AG08395 (cell line): ENCODE results near the gene CCL3.
"Not testable (repeated sequence)": the region's sequence is repeated elsewhere in the genome, so short reads cannot be mapped to it uniquely, and the experiment has no call there.

ENCODE experiments used
- DNase-seq: peaks from one replicate; pipeline ENCODE4 v3.0.0; 2012; ENCODE audit warnings: mixed read lengths, low spot score

Gene CCL3

DNA sequence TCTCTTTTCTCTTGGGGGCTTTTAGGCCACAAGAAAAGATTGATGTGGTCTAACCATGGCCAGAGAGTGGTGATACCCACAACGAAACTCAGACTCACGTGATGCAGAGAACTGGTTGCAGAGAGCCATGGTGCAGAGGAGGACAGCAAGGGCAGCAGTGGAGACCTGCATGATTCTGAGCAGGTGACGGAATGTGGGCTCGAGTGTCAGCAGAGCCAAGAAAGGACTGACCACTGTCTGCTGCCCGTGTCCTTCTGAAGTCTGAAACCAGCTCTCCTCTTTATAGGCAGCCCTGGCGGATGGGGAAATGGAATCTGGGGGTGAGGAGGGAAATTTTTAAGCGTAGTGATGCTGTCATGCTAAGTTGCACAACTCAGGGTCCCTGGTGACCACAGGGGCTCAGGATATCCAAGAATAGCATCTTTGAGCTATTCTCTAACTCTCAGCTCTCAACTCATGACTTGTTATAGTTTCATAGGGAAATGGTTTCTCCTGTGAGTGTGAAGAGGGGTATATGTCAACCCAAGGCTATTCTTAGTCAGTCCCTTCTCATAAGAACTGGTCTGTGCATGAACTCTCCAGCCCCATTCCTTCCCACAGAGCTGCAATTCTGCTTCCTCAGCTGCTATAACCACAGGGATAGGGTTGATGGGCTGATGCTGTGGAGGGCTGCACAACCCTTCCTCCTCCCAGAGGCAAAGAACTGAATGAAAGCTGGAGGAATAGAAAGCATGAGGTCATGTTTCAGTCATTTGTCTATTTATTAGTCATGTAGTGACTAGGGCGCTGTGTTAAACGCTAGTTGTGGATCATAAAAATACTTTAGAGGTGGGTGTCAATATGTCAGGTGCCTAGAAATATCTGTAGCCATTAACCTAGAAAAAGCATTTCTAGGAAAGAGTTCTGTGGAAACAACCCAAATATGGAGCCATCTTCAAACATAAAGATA, at the start of gene CCL3:
Gene CCL3, minus strand, starts transcription at position 256 of the 949 bp plus-strand sequence. Its CDS starts 85 bp downstream, at position 171.
- no peak for DNase-seq

DNA sequence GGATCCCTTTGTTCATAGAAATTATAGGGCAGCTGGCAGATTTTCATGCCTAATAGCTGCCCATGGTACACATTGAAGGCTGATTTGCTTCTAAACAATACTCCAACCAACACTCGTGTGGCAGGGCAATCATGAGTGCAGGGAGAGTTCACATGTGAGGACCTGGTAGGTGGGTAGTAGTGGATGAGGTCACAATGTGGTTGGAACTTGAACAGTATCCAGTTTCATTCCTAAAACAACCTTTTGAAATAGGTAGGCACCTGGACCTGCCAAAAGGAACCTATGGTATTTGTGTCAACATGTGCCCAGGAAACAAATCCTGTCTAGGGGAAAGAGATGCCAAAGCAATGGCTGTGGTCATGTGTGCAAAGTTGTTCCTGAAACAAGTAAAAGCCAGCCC, 46.5 kb upstream of the CCL3 start:
- no peak for DNase-seq

DNA sequence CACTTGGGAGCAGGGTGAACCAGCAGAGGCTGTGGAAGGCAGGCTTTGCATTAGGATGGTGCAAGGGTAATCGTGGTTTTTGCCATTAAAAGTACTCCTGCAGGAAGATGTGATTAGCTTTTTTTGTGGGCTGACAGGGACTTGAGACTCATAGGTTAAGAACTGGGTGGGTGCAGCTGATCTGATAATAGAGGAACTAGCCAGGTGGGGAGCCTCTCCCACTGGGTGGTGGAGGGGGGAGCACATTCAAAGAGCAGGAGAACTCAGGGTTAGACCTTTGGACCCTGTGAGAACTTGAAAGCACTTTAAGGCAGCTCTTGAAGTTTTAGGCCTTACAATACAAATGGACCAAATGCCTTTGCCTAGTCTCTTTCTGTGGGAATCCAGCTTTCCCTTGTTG, 46.1 kb upstream of the CCL3 start:
- DNase-seq: no peak

DNA sequence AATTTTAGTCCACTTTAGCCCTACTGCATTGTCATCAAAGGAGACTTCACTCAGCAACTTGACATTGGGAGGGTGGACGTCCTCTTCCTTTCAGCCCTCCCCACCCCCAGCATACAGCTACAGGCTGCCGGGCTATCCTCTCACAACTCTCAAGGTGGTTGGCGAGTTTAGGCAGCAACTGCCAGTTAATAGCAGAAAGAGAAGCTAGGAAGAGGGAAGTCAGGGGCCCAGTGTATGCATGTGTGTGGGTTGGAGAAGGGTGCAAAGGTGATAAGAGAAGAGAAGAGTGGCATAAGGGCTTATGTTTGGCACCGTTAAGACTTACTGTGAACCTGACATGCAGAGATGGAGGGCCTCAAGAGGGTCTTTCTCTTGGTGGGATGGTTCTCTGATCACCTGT, 45.5 kb upstream of the CCL3 start:
- DNase-seq: no peak

DNA sequence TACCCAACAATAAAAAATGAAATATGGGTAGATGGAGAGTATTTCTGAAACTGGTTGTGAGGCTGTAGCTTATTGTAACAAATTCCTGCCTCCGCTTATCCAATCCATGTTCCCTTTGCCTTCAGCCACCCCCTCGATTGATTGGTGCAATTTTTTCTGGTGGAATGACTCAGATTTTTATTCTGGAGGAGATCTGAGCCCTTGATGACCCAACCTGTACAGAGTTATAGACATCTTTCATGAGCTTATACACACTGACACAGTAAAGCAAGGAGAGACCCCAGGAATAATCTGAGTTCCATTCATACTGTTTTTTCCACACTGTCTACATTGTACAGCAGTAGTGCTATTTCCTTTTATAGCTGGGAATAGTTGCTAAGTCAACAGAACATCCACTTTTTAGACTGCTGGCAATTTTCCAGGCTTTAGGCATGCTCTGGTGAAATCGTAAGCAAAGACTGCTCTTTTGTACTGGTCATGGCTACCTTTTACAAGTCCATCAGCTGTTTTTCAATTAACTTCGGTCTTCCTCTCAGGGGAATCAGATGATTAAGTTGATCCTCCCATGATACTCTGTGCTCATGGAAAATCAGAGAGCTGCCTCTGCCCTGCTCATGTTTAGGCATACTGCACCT, 43.8 kb upstream of the CCL3 start:
- no peak for DNase-seq

DNA sequence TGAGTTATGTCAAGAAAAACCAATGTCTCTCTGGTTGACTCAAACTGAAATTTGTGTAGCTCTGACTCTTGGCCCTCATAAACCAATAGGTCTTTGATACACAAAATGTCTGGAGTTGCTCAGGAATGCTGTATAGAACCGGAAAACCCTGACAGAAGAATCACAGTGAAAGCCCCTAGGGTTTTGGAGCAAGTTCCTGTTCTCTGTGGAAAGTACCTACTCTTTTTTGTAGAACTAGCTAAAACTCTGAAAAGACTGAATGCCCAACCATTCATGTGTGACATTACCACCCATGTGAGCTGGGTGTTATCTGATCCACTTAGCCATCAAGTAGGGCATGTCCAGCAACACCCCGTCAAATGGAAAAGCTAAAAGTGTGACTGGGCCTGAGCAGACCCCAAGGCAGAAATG, 42.5 kb upstream of the CCL3 start:
- no peak for DNase-seq

DNA sequence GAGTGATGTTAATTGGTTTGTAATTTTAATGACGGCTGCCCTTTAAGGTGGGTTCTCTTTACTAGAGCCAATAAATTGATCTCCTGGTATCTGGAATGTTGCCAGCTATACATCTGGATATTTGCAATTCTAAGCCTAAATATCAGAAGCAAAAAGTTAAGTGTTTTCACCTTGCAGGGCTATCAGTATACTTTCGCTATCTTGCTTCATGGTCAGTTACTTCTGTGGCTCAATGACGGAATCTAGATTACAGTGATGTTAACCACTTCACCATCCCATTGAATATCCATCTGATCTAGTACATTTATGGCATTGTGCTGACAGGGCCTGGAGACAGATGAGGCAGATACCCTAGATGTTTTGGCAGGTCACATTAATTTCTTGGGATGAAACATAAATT, 42.0 kb upstream of the CCL3 start:
- DNase-seq: no peak

DNA sequence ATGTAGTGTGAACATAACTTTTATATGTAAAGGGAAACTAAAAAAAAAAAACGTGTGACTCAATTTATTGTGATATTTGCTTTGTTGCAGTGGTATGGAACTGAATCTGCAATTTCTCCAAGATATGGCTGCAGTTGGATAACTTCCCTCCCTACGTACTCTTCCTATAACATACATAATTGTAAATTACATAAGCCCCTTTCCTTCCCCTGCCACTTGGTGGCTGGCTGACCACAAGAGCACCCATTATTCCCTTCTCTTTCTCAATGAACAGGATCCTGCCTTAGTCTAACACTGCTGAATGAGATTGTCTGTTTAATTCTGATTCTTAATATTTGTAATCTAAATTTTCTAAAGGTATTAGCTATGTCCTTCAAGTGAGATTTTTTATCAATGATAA, 41.5 kb upstream of the CCL3 start:
- DNase-seq: no peak

DNA sequence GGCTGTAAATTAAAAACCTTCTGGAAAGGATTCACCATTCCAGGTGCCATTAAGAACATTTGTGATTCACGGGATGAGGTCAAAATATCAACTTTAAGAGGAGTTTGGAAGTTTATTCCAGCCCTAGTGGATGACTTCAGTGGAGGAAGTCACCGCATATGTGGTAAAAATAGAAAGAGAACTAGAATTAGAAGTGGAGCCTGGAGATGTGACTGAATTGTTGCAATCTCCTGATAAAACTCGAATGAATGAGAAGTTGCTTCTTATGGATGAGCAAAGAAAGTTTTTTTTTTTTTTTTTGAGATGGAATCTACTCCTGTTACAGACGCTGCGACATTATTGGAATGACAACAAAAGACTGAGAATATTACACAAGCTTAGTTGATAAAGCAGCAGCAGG, 40.4 kb upstream of the CCL3 start:
- DNase-seq: no peak

DNA sequence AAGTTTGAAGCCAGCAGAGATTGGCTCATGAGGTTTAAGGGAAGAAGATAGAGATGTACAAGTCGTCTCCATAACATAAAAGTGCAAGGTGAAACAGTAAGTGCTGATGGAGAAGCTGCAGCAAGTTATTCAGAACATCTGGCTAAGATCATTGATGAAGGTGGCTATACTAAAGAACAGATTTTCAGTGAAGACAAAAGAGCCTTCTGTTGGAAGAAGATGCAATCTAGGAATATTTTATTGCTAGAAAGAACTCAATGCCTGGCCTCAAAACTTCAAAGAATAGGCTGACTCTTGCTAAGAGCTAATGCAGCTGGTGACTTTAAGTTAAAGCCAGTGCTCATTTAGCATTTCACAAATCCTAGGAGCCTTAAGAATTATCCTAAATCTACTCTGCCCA, 39.7 kb upstream of the CCL3 start:
- no peak for DNase-seq

DNA sequence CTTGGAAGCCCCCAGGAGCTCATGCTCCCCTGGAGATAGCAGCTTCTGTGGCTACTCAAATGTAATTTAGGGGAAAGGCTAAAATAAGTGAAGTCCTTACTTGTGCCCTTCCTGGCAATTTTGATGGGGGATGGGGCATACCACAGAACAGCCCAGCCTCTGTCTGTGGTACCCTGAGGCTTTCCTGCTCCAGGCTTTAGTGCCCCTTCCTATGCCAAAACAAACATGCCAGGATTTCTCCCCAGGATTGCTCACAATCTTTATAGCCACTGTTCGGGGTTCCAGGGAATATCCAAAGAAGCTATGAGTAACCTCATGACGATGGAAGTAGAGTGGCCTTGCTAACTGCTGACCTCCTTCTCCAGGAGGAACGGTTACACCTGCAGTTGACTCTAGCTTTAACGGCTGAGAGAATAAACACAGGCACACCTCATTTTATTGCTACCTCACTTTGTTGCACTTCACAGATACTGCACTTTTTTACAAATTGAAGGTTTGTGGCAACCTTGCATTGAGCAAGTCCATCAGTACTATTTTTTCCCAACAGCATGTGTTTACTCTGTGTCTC, 38.6 kb upstream of the CCL3 start:
- DNase-seq: no peak

DNA sequence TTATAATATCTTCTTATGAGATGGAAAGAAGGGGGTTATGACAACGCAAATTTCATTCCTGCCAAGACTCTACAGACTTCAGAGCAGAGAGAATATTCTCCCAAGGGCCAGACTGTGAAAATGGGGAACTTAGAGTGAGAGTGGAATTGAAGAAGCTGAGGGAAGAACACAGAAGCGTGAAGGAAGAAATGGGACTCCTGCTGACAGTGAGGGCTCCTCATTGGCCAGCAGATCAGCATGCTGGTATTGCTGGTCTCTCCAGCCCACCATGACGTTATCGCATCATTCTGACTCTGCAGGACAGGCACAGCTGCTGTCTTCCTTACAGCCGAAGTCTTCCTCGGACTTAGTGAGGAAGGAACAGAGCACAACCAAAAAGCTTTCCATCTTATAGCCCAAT, 38.0 kb upstream of the CCL3 start:
- DNase-seq: no peak

DNA sequence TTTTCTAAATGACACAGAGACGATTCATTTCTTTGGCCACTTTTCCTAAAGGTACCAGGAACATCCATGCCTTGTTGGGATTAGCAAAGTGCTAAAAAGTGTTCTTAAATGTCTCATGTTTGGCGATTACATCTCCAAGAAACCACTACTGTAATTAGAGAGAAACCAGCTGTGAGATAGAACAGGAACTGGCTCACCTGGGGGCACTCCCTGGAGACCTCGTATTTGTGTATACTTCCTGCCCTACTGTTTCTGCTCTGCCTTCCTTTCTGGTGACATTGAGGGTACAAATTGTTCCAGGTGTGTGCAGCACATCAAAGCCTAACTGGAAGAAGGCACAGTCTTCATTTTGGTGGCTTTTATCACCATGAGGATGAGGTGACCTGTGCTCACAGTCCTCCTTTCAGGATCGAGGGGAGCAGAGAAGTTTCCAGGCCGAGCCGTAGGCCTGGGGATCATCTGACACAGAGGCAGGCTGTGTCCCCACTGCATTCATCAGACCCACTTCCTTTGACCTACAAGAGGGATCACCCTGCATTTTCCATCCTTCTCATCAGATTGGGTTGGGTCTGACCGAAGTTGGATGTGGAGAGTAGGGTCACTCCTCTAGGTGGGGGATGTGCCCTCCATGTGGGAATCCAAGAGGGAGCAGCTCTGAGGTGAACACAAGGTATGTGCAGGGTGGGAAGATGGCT, 37.4 kb upstream of the CCL3 start:
- DNase-seq: no peak

DNA sequence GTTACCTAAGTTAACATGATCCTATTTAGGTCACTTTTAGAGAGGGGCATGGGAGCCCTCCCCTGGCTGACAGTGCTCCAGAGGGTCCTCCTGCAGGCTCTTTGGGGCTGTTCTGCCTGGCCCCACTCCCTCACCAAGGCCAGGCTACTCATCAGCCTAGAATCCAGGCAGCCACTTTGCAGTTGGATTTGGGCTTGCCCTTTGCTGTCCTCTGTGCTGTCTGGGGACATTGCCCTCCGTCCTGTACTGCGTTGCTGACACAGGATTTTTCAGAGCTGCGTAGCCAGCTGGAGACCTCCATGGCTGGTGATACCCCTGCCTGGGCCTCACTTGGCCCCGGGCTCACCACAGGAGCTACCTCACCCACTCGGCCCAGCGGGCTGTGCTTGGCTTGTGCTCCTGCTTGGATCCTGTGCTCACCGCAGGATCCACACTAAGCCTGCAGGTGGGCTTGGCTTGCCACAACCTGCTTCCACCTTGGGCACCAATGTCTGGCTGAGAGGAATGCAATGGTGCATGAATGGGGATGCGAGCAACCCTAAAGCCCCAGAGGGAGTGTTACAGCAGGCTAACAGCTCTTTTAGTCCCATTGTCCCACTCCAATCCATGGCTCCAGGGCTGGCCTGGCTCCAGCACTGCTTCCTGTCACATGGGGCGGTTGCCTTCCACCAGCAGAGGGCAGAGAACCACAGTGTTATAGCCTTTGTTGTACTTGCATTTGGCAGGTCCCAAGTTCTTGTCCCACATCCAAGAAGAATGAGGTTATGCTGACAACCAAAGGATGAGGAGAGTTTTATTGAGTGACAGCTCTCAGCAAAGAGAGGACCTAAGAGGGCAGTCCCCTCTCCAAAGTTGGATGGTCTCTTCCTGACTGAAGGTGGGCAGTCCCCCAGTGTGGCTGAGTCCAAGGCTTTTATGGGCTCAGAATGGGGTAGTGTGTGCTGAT, 35.2 kb upstream of the CCL3 start:
- DNase-seq: no peak

DNA sequence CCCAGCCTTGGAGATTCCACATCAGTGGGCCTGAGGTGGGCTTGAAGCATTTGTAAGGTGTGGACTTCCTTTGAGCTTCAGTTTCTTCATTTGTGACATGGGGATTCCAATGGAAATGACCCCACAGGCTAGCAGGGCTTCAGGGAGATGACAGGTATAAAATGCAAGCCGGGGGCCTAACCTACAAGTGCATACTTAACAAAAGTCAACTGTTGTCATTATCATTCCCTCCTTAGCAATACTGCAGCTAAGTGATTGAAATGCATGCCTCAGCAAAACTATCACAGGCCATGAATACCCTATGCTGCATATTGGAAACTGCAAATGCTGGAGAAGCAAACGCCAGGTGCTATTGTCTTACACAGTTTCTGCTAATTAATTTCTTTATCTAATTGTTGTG, 33.5 kb upstream of the CCL3 start:
- DNase-seq: no peak

DNA sequence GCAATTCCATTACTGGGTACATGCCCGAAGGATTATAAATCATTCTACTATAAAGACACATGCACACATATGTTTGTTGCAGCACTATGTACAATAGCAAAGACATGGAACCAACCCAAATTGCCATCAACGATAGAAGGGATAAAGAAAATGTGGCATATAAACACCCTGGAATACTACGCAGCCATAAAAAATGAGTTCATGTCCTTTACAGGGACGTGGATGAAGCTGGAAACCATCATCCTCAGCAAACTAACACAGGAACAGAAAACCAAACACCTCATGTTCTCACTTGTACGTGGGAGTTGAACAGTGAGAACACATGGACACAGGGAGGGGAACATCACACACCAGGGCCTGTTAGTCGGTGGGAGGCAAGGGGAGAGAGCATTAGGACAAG, 31.2 kb upstream of the CCL3 start:
- not testable (repeated sequence) for DNase-seq

DNA sequence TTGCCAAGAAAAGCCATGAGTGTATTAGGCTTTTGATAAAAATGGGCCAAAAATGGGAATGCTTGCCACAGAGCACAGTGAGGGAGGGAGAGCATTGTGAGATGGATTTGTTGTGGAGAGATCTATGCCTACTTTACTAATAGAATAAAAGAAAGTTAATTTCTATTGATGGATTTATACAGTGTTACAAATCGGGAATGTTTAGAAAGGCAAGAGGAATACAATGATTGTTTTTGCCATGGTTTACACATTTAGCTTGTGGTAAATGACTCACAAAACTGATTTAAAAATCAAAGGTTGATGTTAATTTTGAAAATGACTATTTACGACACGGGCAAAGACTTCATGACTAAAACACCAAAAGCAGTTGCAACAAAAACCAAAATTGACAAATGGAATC, 30.3 kb upstream of the CCL3 start:
- no peak for DNase-seq

DNA sequence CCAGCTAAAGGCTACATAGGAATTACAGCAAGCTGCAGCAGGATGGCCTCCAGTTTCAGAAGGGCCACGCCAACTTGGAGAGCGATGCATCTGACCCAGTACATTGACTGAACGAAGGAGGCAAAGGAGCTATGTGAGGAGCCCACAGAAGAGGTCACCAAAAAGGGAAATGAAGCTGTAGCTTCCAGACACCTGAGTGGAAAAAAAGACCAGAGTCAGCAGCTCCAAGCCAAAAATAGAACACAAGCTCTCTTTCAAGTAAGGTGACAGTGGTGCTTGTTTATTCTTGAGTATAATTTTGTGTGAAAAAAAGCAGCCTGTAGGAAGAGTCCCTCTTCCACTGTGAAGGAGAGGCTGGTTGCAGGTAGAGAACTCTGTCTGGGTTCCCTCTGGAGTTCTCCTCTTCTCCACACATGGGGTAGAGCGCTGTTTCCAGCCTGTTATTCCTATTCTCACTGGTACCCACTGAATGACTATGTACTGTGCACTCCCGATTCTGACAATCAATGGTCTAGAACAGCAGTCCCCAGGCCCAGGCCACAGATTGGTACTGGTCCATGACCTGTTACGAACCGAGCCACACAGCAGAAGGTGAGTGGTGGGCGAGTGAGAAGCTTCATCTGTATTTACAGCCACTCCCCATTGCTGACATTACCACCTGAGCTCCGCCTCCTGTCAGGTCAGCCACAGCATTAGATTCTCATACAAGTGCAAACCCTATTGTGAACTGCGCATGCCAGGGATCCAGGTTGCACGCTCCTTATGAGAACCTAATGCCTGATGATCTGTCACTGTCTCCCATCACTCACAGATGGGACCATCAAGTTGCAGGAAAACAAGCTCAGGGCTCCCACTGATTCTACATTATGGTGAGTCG, 28.8 kb upstream of the CCL3 start:
- DNase-seq: no peak

DNA sequence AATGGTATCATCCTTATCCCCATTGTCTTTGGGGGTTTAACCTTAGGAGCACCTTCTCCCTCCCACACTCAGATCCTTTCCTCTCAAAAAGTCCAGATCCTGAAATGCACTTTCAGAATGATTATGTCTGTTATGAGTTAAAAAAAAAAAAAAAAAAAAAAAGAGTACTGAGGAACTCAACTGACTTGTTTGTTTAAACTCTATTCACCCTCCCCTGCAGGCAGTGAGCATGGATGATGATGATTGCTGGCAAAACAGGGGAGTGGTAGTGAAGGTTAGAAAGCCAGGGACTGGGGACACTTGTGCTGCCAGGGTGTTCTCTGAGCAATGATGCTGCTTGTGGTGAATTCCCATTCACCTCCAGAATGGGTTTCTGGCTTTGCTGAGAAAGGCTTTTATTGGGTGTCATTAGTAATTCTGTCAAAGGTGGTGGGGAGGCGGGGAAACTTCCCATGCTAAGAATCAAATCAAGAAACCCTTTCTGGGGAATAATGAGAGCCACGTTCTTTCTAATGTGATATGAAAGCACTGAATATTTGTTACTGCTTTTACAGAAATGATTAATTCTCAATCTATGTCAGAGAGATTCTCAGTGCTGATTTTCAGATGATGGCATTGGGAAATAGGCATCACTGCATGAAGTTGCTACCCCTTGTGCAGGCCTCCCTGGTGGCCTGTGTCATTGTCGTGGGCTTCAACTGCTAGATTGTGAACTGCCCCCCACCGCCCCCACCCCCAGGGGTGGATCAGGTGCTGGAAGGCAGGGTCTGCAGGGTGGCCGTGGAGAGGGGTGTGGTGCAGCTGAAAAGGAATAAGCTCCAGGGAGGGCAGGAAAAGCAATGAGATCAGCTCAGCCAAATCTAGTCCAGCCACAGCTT, 27.8 kb upstream of the CCL3 start:
- DNase-seq: no peak

DNA sequence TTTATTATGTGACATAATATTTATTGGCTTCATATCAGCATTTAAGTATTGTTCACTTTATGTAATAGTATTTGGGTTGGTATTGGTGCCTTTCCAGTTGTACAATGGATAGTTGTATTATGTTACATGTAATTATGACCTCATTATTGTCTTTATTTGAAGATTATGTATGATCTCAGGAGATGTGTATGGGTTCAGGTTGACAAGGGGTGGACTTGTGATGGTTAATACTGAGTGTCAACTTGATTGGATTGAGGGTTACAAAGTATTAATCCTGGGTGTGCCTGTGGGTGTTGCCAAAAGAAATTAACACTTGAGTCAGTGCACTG, 25.7 kb upstream of the CCL3 start:
- not testable (repeated sequence) for DNase-seq
